Fibroblast of lung (primary cell): ENCODE measurements around the gene SLC5A7. TPM values are rescaled to one million over a fixed set of nuclear protein-coding genes. Genes with fewer than 3 reads are reported as not detected.

ENCODE experiments used
- DNase-seq, 2 donors: peaks; one replicate each; pipeline versions ENCODE4 v3.0.0 to v3.0.0-alpha.2; 2010; ENCODE audit warnings: low read depth in 2 of 2
- H2AFZ ChIP-seq: 2 replicates; pipeline ENCODE4 v1.5.1; 2012; ENCODE audit warnings: low read length, control low read depth, inconsistent platforms
- H3K27ac ChIP-seq: 2 replicates; pipeline ENCODE4 v1.5.1; 2011; ENCODE audit warnings: low read length, control low read depth; ENCODE audit not compliant: insufficient read depth
- H3K27me3 ChIP-seq: 2 replicates; pipeline ENCODE4 v1.5.1; 2011; ENCODE audit warnings: mild to moderate bottlenecking, low read length; ENCODE audit not compliant: control insufficient read depth, insufficient read depth
- H3K36me3 ChIP-seq: 2 replicates; pipeline ENCODE4 v1.5.1; 2011; ENCODE audit warnings: low read length; ENCODE audit not compliant: control insufficient read depth, insufficient read depth
- H3K4me1 ChIP-seq: 2 replicates; pipeline ENCODE4 v1.5.1; 2011; ENCODE audit warnings: low read length; ENCODE audit not compliant: control insufficient read depth, insufficient read depth; ENCODE audit errors: extremely low read depth
- H3K4me2 ChIP-seq: 2 replicates; pipeline ENCODE4 v1.5.1; 2011; ENCODE audit warnings: low read length, control low read depth; ENCODE audit not compliant: insufficient read depth; ENCODE audit errors: extremely low read depth
- H3K4me3 ChIP-seq, 4 experiments: fragments of 200-600 bp in 1 of 4; sonication (generic) in 1 of 4; replicated peaks in 1 of 4; 2 replicates each; pipeline ENCODE4 v1.5.1; 2011 to 2016; ENCODE audit warnings: low read length in 4 of 4, low read depth in 3 of 4, mild to moderate bottlenecking in 3 of 4, control low read depth in 2 of 4, inconsistent platforms in 1 of 4, mixed read lengths in 1 of 4; ENCODE audit not compliant: insufficient read depth in 1 of 4; ENCODE audit errors: control extremely low read depth in 1 of 4
- H3K79me2 ChIP-seq: 2 replicates; pipeline ENCODE4 v1.5.1; 2012; ENCODE audit warnings: mild to moderate bottlenecking, low read length, inconsistent platforms; ENCODE audit not compliant: control insufficient read depth, insufficient read depth
- H3K9ac ChIP-seq: 2 replicates; pipeline ENCODE4 v1.5.1; 2011; ENCODE audit warnings: mild to moderate bottlenecking, low read length, control low read depth; ENCODE audit not compliant: insufficient read depth
- H3K9me3 ChIP-seq: 2 replicates; pipeline ENCODE4 v1.5.1; 2012; ENCODE audit warnings: low read depth, low read length; ENCODE audit not compliant: control insufficient read depth, insufficient read depth
- H4K20me1 ChIP-seq: 2 replicates; pipeline ENCODE4 v1.5.1; 2011; ENCODE audit warnings: low read length; ENCODE audit not compliant: control insufficient read depth, insufficient read depth; ENCODE audit errors: extremely low read depth
- CTCF ChIP-seq, 2 donors: IDR thresholded peaks in 1 of 2; conservative IDR thresholded peaks in 1 of 2; 1 replicate in 1 of 2; 2 replicates in 1 of 2; pipeline ENCODE4 v1.5.1; 2011 to 2012; ENCODE audit warnings: low read length in 2 of 2, control low read depth in 1 of 2, inconsistent platforms in 1 of 2, low read depth in 1 of 2, mild to moderate bottlenecking in 1 of 2
- EZH2 ChIP-seq: IDR thresholded peaks from 2 replicates; pipeline ENCODE4 v1.5.1; 2012; ENCODE audit warnings: low read length, control low read depth, mild to moderate bottlenecking; ENCODE audit errors: missing control alignments
- polyA minus RNA-seq: library from RNA; depleted of rRNA, polyadenylated mRNA; stranded (reverse); fragments of >200 nt; gene quantifications from 2 replicates; pipeline ENCODE4 v1.2.3, GENCODE V29; 2011; ENCODE audit warnings: low replicate concordance
- polyA plus RNA-seq, 2 donors: library from polyadenylated mRNA; depleted of rRNA in 1 of 2; stranded (reverse) in 1 of 2; unstranded in 1 of 2; fragments of >200 nt; gene quantifications; 2 replicates each; pipeline ENCODE4 v1.2.1, GENCODE V29; 2011 to 2012; ENCODE audit warnings: missing spikeins in 1 of 2
- total RNA-seq: library from RNA; depleted of rRNA; stranded (reverse); fragments of >200 nt; gene quantifications from 2 replicates; pipeline ENCODE4 v1.2.1, GENCODE V29; 2014

SLC5A7 gene
- total RNA-seq (not detected in 2 replicates), polyA plus RNA-seq (not detected in 2 replicates), polyA minus RNA-seq (not detected in 2 replicates)
- polyA plus RNA-seq (2012), result not detected in 2 replicates

- H3K4me1 ChIP-seq, result no peaks in the 10 kb centered on the region
- no peaks in the 10 kb centered on the region for H3K27me3 ChIP-seq
- no peak within 1 kb of the TSS for H3K4me3 ChIP-seq
- no peak within 1 kb of the TSS for H3K9ac ChIP-seq
- H3K9me3 ChIP-seq, result no peaks in the 10 kb centered on the region
- no peaks in the 10 kb centered on the region for H3K36me3 ChIP-seq
- no peak within 1 kb of the TSS for H3K4me2 ChIP-seq
- TF ChIP-seq CTCF (conservative IDR thresholded peaks at IDR 0.05 in 1 of 2, IDR thresholded peaks at IDR 0.05 in 1 of 2; ENCODE audit: low read depth in 1 of 2, low read length in 2 of 2), result no peak
- TF ChIP-seq EZH2, result no peak
- H3K27ac ChIP-seq, result no peak within 1 kb of the TSS
- no peak for DNase-seq
- no peaks in the 10 kb centered on the region for H3K79me2 ChIP-seq
- H4K20me1 ChIP-seq, result no peaks in the 10 kb centered on the region
- H2AFZ ChIP-seq, result no peak within 1 kb of the TSS
These were observed at the start of gene SLC5A7 for GRCh38 chr2:107986278-107987217. SLC5A7 (plus strand) TSS chr2:107986524; CDS start chr2:107988156, 1,632 bp downstream.

- Histone ChIP-seq H3K27me3 (no peaks in the 10 kb centered on the region), H2AFZ (no peak overlapping the region), H3K27ac (no peak overlapping the region), H3K36me3 (no peaks in the 10 kb centered on the region), H3K9ac (no peak overlapping the region), H3K9me3 (no peaks in the 10 kb centered on the region), H3K4me3 (no peak overlapping the region), H3K4me1 (no peaks in the 10 kb centered on the region), H4K20me1 (no peaks in the 10 kb centered on the region), H3K79me2 (no peaks in the 10 kb centered on the region), H3K4me2 (no peak overlapping the region)
- TF ChIP-seq CTCF (conservative IDR thresholded peaks at IDR 0.05 in 1 of 2, IDR thresholded peaks at IDR 0.05 in 1 of 2; ENCODE audit: low read depth in 1 of 2, low read length in 2 of 2), result no peak
- no peak for TF ChIP-seq EZH2
- no peak for DNase-seq
These were observed 24.9 kb upstream of the SLC5A7 start for GRCh38 chr2:107961395-107961794.

- TF ChIP-seq CTCF (conservative IDR thresholded peaks at IDR 0.05 in 1 of 2, IDR thresholded peaks at IDR 0.05 in 1 of 2; ENCODE audit: low read depth in 1 of 2, low read length in 2 of 2), result no peak
- no peak for TF ChIP-seq EZH2
- Histone ChIP-seq H3K27ac (no peak overlapping the region), H3K79me2 (no peaks in the 10 kb centered on the region), H3K4me1 (no peaks in the 10 kb centered on the region), H3K4me2 (no peak overlapping the region), H4K20me1 (no peaks in the 10 kb centered on the region), H2AFZ (no peak overlapping the region), H3K4me3 (no peak overlapping the region), H3K9me3 (no peaks in the 10 kb centered on the region), H3K36me3 (no peaks in the 10 kb centered on the region), H3K9ac (no peak overlapping the region), H3K27me3 (no peaks in the 10 kb centered on the region)
- DNase-seq, result no peak
These were observed 22.1 kb upstream of the SLC5A7 start for GRCh38 chr2:107964185-107964584.
